Neural cell (in vitro differentiated cells): Measurements from ENCODE around the gene DPH1. TPM values are rescaled to one million over a fixed set of nuclear protein-coding genes. Genes with fewer than 3 reads are reported as not detected.

ENCODE experiments used
- H2AFZ ChIP-seq: fragments of 200-600, 300-800 bp; sonication (generic), shearing (Covaris generic); 2 replicates; pipeline ENCODE4 v1.6.0; 2014; ENCODE audit warnings: low read depth, mild to moderate bottlenecking, antibody characterized with exemption, low read length, moderate library complexity
- H3F3A ChIP-seq: fragments of 200-600 bp; shearing (Covaris generic); 2 replicates; pipeline ENCODE4 v1.6.1; 2016; ENCODE audit warnings: mild to moderate bottlenecking, moderate library complexity, mixed read lengths, antibody characterized with exemption, low read length; ENCODE audit not compliant: insufficient read depth, poor library complexity, severe bottlenecking
- H3K27ac ChIP-seq: fragments of 200-600, 300-800 bp; sonication (generic), shearing (Covaris generic); 2 replicates; pipeline ENCODE4 v1.5.1; 2014; ENCODE audit warnings: mild to moderate bottlenecking, low read length, moderate library complexity
- H3K27me3 ChIP-seq: fragments of 300-800, 200-600 bp; sonication (generic), shearing (Covaris generic); 2 replicates; pipeline ENCODE4 v1.6.0; 2014; ENCODE audit warnings: mild to moderate bottlenecking, low read depth, low read length, moderate library complexity; ENCODE audit not compliant: insufficient read depth
- H3K36me3 ChIP-seq: fragments of 300-800, 200-600 bp; sonication (generic), shearing (Covaris generic); 2 replicates; pipeline ENCODE4 v1.5.1; 2014; ENCODE audit warnings: mild to moderate bottlenecking, antibody characterized with exemption, low read length, moderate library complexity; ENCODE audit not compliant: insufficient read depth
- H3K4me2 ChIP-seq: fragments of 300-800, 200-600 bp; sonication (generic), shearing (Covaris generic); 2 replicates; pipeline ENCODE4 v1.6.0; 2014; ENCODE audit warnings: mild to moderate bottlenecking, low read length
- H3K4me3 ChIP-seq: fragments of 300-800, 200-600 bp; sonication (generic), shearing (Covaris generic); 2 replicates; pipeline ENCODE4 v1.5.1; 2014; ENCODE audit warnings: mild to moderate bottlenecking, low read length, moderate library complexity
- H3K79me2 ChIP-seq: fragments of 200-600 bp; shearing (Covaris generic); replicated peaks from 2 replicates; pipeline ENCODE4 v1.6.0; 2014; ENCODE audit warnings: mild to moderate bottlenecking, low read length, moderate library complexity; ENCODE audit not compliant: insufficient read depth
- H3K9ac ChIP-seq: fragments of 300-800, 200-600 bp; sonication (generic), shearing (Covaris generic); 2 replicates; pipeline ENCODE4 v1.6.1; 2016; ENCODE audit warnings: mild to moderate bottlenecking, low read length, mixed read lengths
- H3K9me2 ChIP-seq: fragments of 200-600 bp; shearing (Covaris generic); 2 replicates; pipeline ENCODE4 v1.6.1; 2016; ENCODE audit warnings: mild to moderate bottlenecking, low read length, mixed read lengths; ENCODE audit not compliant: insufficient read depth
- H3K9me3 ChIP-seq: fragments of 200-600, 300-800 bp; sonication (generic), shearing (Covaris generic); 2 replicates; pipeline ENCODE4 v1.6.1; 2016; ENCODE audit warnings: mild to moderate bottlenecking, mixed run types, low read length, moderate library complexity, mixed read lengths
- H4K20me1 ChIP-seq: fragments of 200-600 bp; shearing (Covaris generic); 2 replicates; pipeline ENCODE4 v1.6.1; 2016; ENCODE audit warnings: mild to moderate bottlenecking, mixed run types; ENCODE audit not compliant: insufficient read depth
- CTCF ChIP-seq: fragments of 450-650 bp; IDR thresholded peaks from 2 replicates; pipeline ENCODE4 v1.5.1; 2014; ENCODE audit warnings: antibody characterized with exemption, mild to moderate bottlenecking, moderate library complexity; ENCODE audit not compliant: poor library complexity, severe bottlenecking
- EP300 ChIP-seq: fragments of 450-650 bp; conservative IDR thresholded peaks from 2 replicates; pipeline ENCODE4 v1.6.1; 2014; ENCODE audit warnings: antibody characterized with exemption, mild to moderate bottlenecking, moderate library complexity; ENCODE audit not compliant: poor library complexity, severe bottlenecking
- EZH2 ChIP-seq: fragments of 200-600, 300-800 bp; shearing (Covaris generic), sonication (generic); IDR thresholded peaks from 2 replicates; pipeline ENCODE4 v1.6.1; 2014; ENCODE audit warnings: antibody characterized with exemption, low read length, borderline replicate concordance, mild to moderate bottlenecking; ENCODE audit not compliant: insufficient read depth, poor library complexity, severe bottlenecking
- MXI1 ChIP-seq: fragments of 450-650 bp; conservative IDR thresholded peaks from 2 replicates; pipeline ENCODE4 v1.6.1; 2014; ENCODE audit warnings: antibody characterized with exemption, mild to moderate bottlenecking; ENCODE audit not compliant: poor library complexity, severe bottlenecking
- POLR2AphosphoS5 ChIP-seq: IDR thresholded peaks from 2 replicates; pipeline ENCODE4 v1.6.1; 2012
- RAD21 ChIP-seq: fragments of 450-650 bp; conservative IDR thresholded peaks from 2 replicates; pipeline ENCODE4 v1.6.1; 2014; ENCODE audit warnings: antibody characterized with exemption, mild to moderate bottlenecking, moderate library complexity
- REST ChIP-seq: IDR thresholded peaks from 2 replicates; pipeline ENCODE4 v1.6.1; 2012; ENCODE audit warnings: borderline replicate concordance
- SMC3 ChIP-seq: fragments of 450-650 bp; conservative IDR thresholded peaks from 2 replicates; pipeline ENCODE4 v1.6.1; 2014; ENCODE audit warnings: antibody characterized with exemption, mild to moderate bottlenecking, moderate library complexity; ENCODE audit not compliant: poor library complexity
- TAF1 ChIP-seq: IDR thresholded peaks from 2 replicates; pipeline ENCODE4 v1.6.1; 2012; ENCODE audit warnings: low read depth
- polyA plus RNA-seq: library from polyadenylated mRNA; depleted of rRNA; stranded (reverse); fragments of >200 nt; gene quantifications from 2 replicates; pipeline ENCODE4 v1.2.3, GENCODE V29; 2014

DPH1 gene
- polyA plus RNA-seq, 1 donor from 2014 or later = 44.8 TPM

- no peak overlapping the region for H3K4me3 ChIP-seq
- no peak overlapping the region for H3K27ac ChIP-seq
- H4K20me1 ChIP-seq = no peaks in the 10 kb centered on the region
These were observed 26.5 kb downstream of the DPH1 start for GRCh38 chr17:2056206-2057174.

More at GRCh38 chr17:2056206-2057174, 26.5 kb downstream of the DPH1 start:
- Histone ChIP-seq H3K9ac (no peak overlapping the region), H3K36me3 (no peaks in the 10 kb centered on the region), H3K27me3 (peaks cover 78% of the 10 kb centered on the region), H3K9me3 (peaks cover 5% of the 10 kb centered on the region), H3F3A (no peaks in the 10 kb centered on the region), H2AFZ (no peak overlapping the region), H3K4me2 (no peak overlapping the region), H3K9me2 (no peaks in the 10 kb centered on the region), H3K79me2 (no peaks in the 10 kb centered on the region)
- TF ChIP-seq CTCF (peak; percentile 41), EZH2 (no peak), SMC3 (peak; percentile 20), MXI1 (peak; percentile 24), RAD21 (peak; percentile 7), REST (no peak), TAF1 (no peak), POLR2AphosphoS5 (no peak), EP300 (no peak)
